Dermis lymphatic vessel endothelial cell (primary cell): ENCODE measurements around the gene IFNA13. TPM values are rescaled to one million over a fixed set of nuclear protein-coding genes. Genes with fewer than 3 reads are reported as not detected.

Experiments
- total RNA-seq: library from RNA; depleted of rRNA; stranded (reverse); fragments of >200 nt; gene quantifications from 2 replicates; pipeline ENCODE4 v1.2.1, GENCODE V29; 2014

IFNA13 gene
- total RNA-seq, result not detected in 2 replicates

DNA sequence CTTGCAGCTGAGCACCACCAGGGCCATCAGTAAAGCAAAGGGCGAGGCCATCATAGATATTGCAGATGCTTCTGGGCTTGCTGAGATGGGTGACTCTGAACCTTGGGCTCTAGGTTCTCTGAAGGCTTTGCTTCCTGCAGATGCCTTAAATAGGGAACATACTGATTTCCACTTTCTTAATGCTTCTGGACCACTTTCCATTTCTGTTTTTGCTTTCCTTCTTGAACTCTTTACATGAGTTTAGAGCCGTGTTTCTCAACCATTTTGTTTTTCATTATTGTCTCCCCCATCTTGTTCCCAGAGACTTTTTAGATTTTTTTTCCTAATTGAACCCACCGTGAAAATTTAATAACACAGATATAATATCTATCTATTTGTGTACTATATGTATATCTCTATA lies at the start of gene IFNA13:
Gene IFNA13 (minus strand): TSS at position 101 of the 400 bp plus-strand sequence. CDS start 47 bp downstream, at position 54.

GRCh38 chr9:21408817-21409216 lies 41.0 kb upstream of the IFNA13 start, which contains the start of gene IFNA8:
TSS of gene IFNA8 (plus strand) at chr9:21409117. CDS start at chr9:21409177, 60 bp downstream.

GRCh38 chr9:21385131-21385670 lies 17.3 kb upstream of the IFNA13 start, which contains the start of gene IFNA2:
TSS of gene IFNA2 (minus strand) at chr9:21385398. CDS start at chr9:21385329, 69 bp downstream.

DNA sequence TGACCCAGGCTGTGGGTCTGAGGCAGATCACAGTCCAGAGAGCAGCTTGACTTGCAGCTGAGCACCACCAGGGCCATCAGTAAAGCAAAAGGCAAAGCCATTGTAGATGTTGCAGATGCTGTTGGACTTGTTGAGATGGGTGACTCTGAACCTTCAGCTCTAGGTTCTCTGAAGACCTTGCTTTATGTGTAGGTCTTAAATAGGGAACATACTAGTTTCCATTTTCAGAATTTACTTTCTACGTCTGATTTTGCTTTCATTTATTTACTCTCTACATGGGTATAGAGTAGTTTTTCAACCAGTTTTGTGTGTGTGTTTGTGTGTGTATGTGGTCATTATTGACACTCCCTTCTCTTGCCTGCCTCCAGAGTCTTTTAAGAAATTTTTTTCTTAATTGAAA lies 17.1 kb downstream of the IFNA13 start, which contains the start of gene IFNA6:
Gene IFNA6 (minus strand): TSS at position 101 of the 400 bp plus-strand sequence. CDS start 0 bp downstream, at position 101.

GRCh38 chr9:21334701-21335632 lies 32.9 kb downstream of the IFNA13 start, which contains the start of gene KLHL9:
TSS of gene KLHL9 (minus strand) at chr9:21335404. CDS start at chr9:21334859, 545 bp downstream.

Other genes with a start within 250 kb of the IFNA13 start
- gene IFNW1, start 226.2 kb downstream of the IFNA13 start, total RNA-seq, result not detected in 2 replicates
- not detected in 2 replicates for gene IFNA21, start 201.4 kb downstream of the IFNA13 start, total RNA-seq
- not detected in 2 replicates for gene IFNA4, start 180.5 kb downstream of the IFNA13 start, total RNA-seq
- not detected in 2 replicates for gene IFNA7, start 165.9 kb downstream of the IFNA13 start, total RNA-seq
- gene IFNA10, start 160.9 kb downstream of the IFNA13 start, total RNA-seq, result not detected in 2 replicates
- not detected in 2 replicates for gene IFNA16, start 150.7 kb downstream of the IFNA13 start, total RNA-seq
- not detected in 2 replicates for gene IFNA17, start 139.8 kb downstream of the IFNA13 start, total RNA-seq
- not detected in 2 replicates for gene IFNA14, start 128.1 kb downstream of the IFNA13 start, total RNA-seq
- 0.09 TPM in 1 of 2 replicates, not detected in the other for gene IFNA5, start 62.7 kb downstream of the IFNA13 start, total RNA-seq
- gene KLHL9, start 32.7 kb downstream of the IFNA13 start, total RNA-seq, result 35.1 and 45.5 TPM in 2 replicates
- not detected in 2 replicates for gene IFNA6, start 17.2 kb downstream of the IFNA13 start, total RNA-seq
- gene IFNA2, start 17.3 kb upstream of the IFNA13 start, total RNA-seq, result not detected in 2 replicates
- gene IFNA8, start 41.1 kb upstream of the IFNA13 start, total RNA-seq, result not detected in 2 replicates
- gene IFNA1, start 72.4 kb upstream of the IFNA13 start, total RNA-seq, result not detected in 2 replicates
- under 0.01 TPM in 1 of 2 replicates, not detected in the other for gene IFNE, start 114.3 kb upstream of the IFNA13 start, total RNA-seq